Measurements from ENCODE around the gene DNAH6. TPM values are rescaled to one million over a fixed set of nuclear protein-coding genes. Genes with fewer than 3 reads are reported as not detected.

DNAH6 gene
- total RNA-seq, 4 donors from 2014 or later: 3.2 to 9.3 (median 6.3) TPM

GRCh38 chr2:84841577-84841976, 325.3 kb downstream of the DNAH6 start:
- Histone ChIP-seq H3K4me1 (no peaks in the 10 kb centered on the region), H3K36me3 (no peaks in the 10 kb centered on the region), H3K9me3 (no peaks in the 10 kb centered on the region), H3K27me3 (no peaks in the 10 kb centered on the region), H3K4me3 (replicated peaks in 1 of 3) (no peak overlapping the region), H3K27ac (no peak overlapping the region)
- DNase-seq: no peak
- TF ChIP-seq CTCF (IDR thresholded peaks at IDR 0.05) (no peak), POLR2A (IDR thresholded peaks at IDR 0.05) (no peak)
- 88 to 93% methylated on average over 6 of the region's 6 CpGs for WGBS, 2 donors
- intact Hi-C loops (cut with DNase I): no loop called here

- H3K4me1 ChIP-seq: no peaks in the 10 kb centered on the region
- 87 to 89% methylated on average over 8 of the region's 8 CpGs for whole genome bisulfite sequencing, 2 donors
- intact Hi-C loops (cut with DNase I): no loop called here
- no peaks in the 10 kb centered on the region for H3K9me3 ChIP-seq
- no peak overlapping the region for H3K4me3 ChIP-seq (replicated peaks in 1 of 3)
- no peak for DNase-seq
- no peaks in the 10 kb centered on the region for H3K27me3 ChIP-seq
- H3K36me3 ChIP-seq: no peaks in the 10 kb centered on the region
- no peak overlapping the region for H3K27ac ChIP-seq
- TF ChIP-seq CTCF (IDR thresholded peaks at IDR 0.05) (no peak), POLR2A (IDR thresholded peaks at IDR 0.05) (no peak)
Observed at GRCh38 chr2:84844141-84844540, 327.8 kb downstream of the DNAH6 start.

- Histone ChIP-seq H3K27ac (no peak overlapping the region), H3K4me1 (no peaks in the 10 kb centered on the region), H3K36me3 (no peaks in the 10 kb centered on the region), H3K9me3 (no peaks in the 10 kb centered on the region), H3K4me3 (replicated peaks in 1 of 3) (no peak overlapping the region), H3K27me3 (no peaks in the 10 kb centered on the region)
- no peak for DNase-seq
- WGBS, 2 donors: 51 to 54% methylated on average over 5 of the region's 5 CpGs
- intact Hi-C loops (cut with DNase I): no loop called here
- TF ChIP-seq POLR2A (IDR thresholded peaks at IDR 0.05) (no peak), CTCF (IDR thresholded peaks at IDR 0.05) (no peak)
Observed at GRCh38 chr2:84846041-84846663, 329.9 kb downstream of the DNAH6 start.

GRCh38 chr2:84846741-84847142, 330.4 kb downstream of the DNAH6 start:
- TF ChIP-seq CTCF (IDR thresholded peaks at IDR 0.05) (no peak), POLR2A (IDR thresholded peaks at IDR 0.05) (no peak)

GRCh38 chr2:84847326-84848050, 331.2 kb downstream of the DNAH6 start:
- 70 to 77% methylated on average over 5 of the region's 5 CpGs for WGBS, 2 donors
- Histone ChIP-seq H3K36me3 (no peaks in the 10 kb centered on the region), H3K27me3 (no peaks in the 10 kb centered on the region), H3K27ac (no peak overlapping the region), H3K4me1 (no peaks in the 10 kb centered on the region), H3K9me3 (no peaks in the 10 kb centered on the region), H3K4me3 (replicated peaks in 1 of 3) (no peak overlapping the region)
- no peak for DNase-seq
- intact Hi-C loops (cut with DNase I): no loop called here
- no peak for TF ChIP-seq POLR2A (IDR thresholded peaks at IDR 0.05)
- no peak for TF ChIP-seq CTCF (IDR thresholded peaks at IDR 0.05)

More at GRCh38 chr2:84846741-84847142, 330.4 kb downstream of the DNAH6 start:
- no peak for DNase-seq
- intact Hi-C loops (cut with DNase I): no loop called here
- H3K36me3 ChIP-seq: no peaks in the 10 kb centered on the region
- H3K27ac ChIP-seq: no peak overlapping the region
- no peaks in the 10 kb centered on the region for H3K27me3 ChIP-seq
- no peak overlapping the region for H3K4me3 ChIP-seq (replicated peaks in 1 of 3)
- H3K4me1 ChIP-seq: no peaks in the 10 kb centered on the region
- no peaks in the 10 kb centered on the region for H3K9me3 ChIP-seq
- WGBS, 2 donors: 73 to 79% methylated on average over 2 of the region's 2 CpGs
